HepG2 (cell line): ENCODE data around the gene LATS1. TPM values are rescaled to one million over a fixed set of nuclear protein-coding genes. Genes with fewer than 3 reads are reported as not detected.
A peak's percentile ranks its signal among the peaks of the same experiment; 100 is the strongest.

Source experiments
- ARID4A ChIP-seq: sonication (generic); formaldehyde crosslinking; IDR thresholded peaks from 2 replicates; pipeline ENCODE4 v1.5.0; 2020; ENCODE audit warnings: mild to moderate bottlenecking, missing genetic modification reagents, borderline replicate concordance
- ATRX ChIP-seq: sonication (generic); formaldehyde crosslinking; IDR thresholded peaks from 2 replicates; pipeline ENCODE4 v1.4.0; 2020; ENCODE audit warnings: missing genetic modification reagents, borderline replicate concordance
- BORCS8-MEF2B ChIP-seq: sonication (generic); formaldehyde crosslinking; IDR thresholded peaks from 2 replicates; pipeline ENCODE4 v1.8.0; 2022; ENCODE audit warnings: mild to moderate bottlenecking, missing genetic modification reagents
- CHD4 ChIP-seq: fragments of 200-600 bp; sonication (generic); IDR thresholded peaks from 2 replicates; pipeline ENCODE4 v1.7.0; 2017; ENCODE audit warnings: mild to moderate bottlenecking, low read length, borderline replicate concordance
- GZF1 ChIP-seq: sonication (generic); formaldehyde crosslinking; IDR thresholded peaks from 2 replicates; pipeline ENCODE4 v1.5.1; 2020; ENCODE audit warnings: mild to moderate bottlenecking, missing genetic modification reagents
- KLF12 ChIP-seq: sonication (generic); formaldehyde crosslinking; IDR thresholded peaks from 2 replicates; pipeline ENCODE4 v1.4.0; 2020; ENCODE audit warnings: missing genetic modification reagents, borderline replicate concordance
- MEF2D ChIP-seq: sonication (generic); formaldehyde crosslinking; IDR thresholded peaks from 2 replicates; pipeline ENCODE4 v1.5.1; 2020; ENCODE audit warnings: mild to moderate bottlenecking, missing genetic modification reagents
- MXD3 ChIP-seq: IDR thresholded peaks from 2 replicates; pipeline ENCODE4 v1.6.1; 2016; ENCODE audit warnings: mild to moderate bottlenecking, missing biosample characterization, missing genetic modification reagents
- POLR2A ChIP-seq, 2 experiments: IDR thresholded peaks; 2 replicates each; pipeline ENCODE4 v1.6.1; 2011; ENCODE audit warnings: low read depth in 2 of 2, low read length in 2 of 2, mild to moderate bottlenecking in 1 of 2, moderate library complexity in 1 of 2; ENCODE audit not compliant: insufficient read depth in 1 of 2
- ZNF121 ChIP-seq: sonication (generic); formaldehyde crosslinking; IDR thresholded peaks from 2 replicates; pipeline ENCODE4 v1.5.0; 2020; ENCODE audit warnings: mild to moderate bottlenecking, missing genetic modification reagents
- ZNF260 ChIP-seq: sonication (generic); formaldehyde crosslinking; IDR thresholded peaks from 2 replicates; pipeline ENCODE4 v1.4.0; 2020; ENCODE audit warnings: missing genetic modification reagents, low read depth, mild to moderate bottlenecking, borderline replicate concordance
- ZNF451 ChIP-seq: sonication (generic); formaldehyde crosslinking; IDR thresholded peaks from 2 replicates; pipeline ENCODE4 v1.5.0; 2020; ENCODE audit warnings: mild to moderate bottlenecking, missing genetic modification reagents
- ZNF687 ChIP-seq: sonication (generic); formaldehyde crosslinking; IDR thresholded peaks from 2 replicates; pipeline ENCODE4 v1.5.1; 2020; ENCODE audit warnings: mild to moderate bottlenecking, missing genetic modification reagents, moderate library complexity
- polyA plus RNA-seq, 8 experiments: library from polyadenylated mRNA; depleted of rRNA in 3 of 8; stranded (reverse) in 7 of 8; unstranded in 1 of 8; fragments of >200 nt; fragmentation: Illumina TruSeq in 4 of 8; extraction: Trizol in 4 of 8; gene quantifications; 2 replicates each; pipeline versions ENCODE4 v1.2.1 to v1.2.3, GENCODE V29; 2011 to 2016; ENCODE audit warnings: low read depth in 4 of 8, missing spikeins in 1 of 8, mixed read lengths in 1 of 8; ENCODE audit not compliant: insufficient read depth in 1 of 8
- total RNA-seq, 5 experiments: library from RNA; depleted of rRNA; stranded (reverse); fragments of >200 nt; fragmentation: Illumina TruSeq; extraction: Trizol; gene quantifications; 2 replicates each; pipeline ENCODE4 v1.2.3, GENCODE V29; 2016; ENCODE audit warnings: low read depth in 1 of 5

LATS1 gene
- total and polyA plus RNA-seq, 2 of the 13 experiments (the other 11 are each of a cell fraction or from before 2014, with no cell fraction given): 9.9 to 12.6 TPM

- TF ChIP-seq ARID4A: peak; percentile 98
- TF ChIP-seq ZNF260 (CRISPR knock-in tag): no peak
- peak; percentile 29; the same call in 1 of the 2 replicates for TF ChIP-seq CHD4
- TF ChIP-seq ZNF451 (CRISPR knock-in tag): no peak
- peak; percentile 86; the same call in 1 of the 2 replicates for TF ChIP-seq MXD3 (CRISPR knock-in tag)
- no peak for TF ChIP-seq ATRX (CRISPR knock-in tag)
- peak; percentile 69 for TF ChIP-seq MEF2D (CRISPR knock-in tag)
- TF ChIP-seq ZNF121 (CRISPR knock-in tag): 0 out of 2 replicates have a peak, but pooled peaks have one; percentile 18
- TF ChIP-seq GZF1 (CRISPR knock-in tag): peak; percentile 59; the same call in 1 of the 2 replicates
- TF ChIP-seq BORCS8-MEF2B (CRISPR knock-in tag): peak; percentile 95
- TF ChIP-seq POLR2A (IDR thresholded peaks at IDR 0.05; ENCODE audit: insufficient read depth in 1 of 2, low read depth in 2 of 2, low read length in 2 of 2): peak; percentile 80 to 84
- TF ChIP-seq ZNF687: peak; percentile 95
- no peak; the same call in none of the 2 replicates for TF ChIP-seq KLF12 (CRISPR knock-in tag)
These were observed 28.4 kb upstream of the LATS1 start, which contains the start of gene NUP43 (continued) for GRCh38 chr6:149746147-149746946.
